RWPE1 (cell line): ENCODE results near the gene SELENOO.

Experiments used
- CTCF ChIA-PET: fragments of 350-600 bp; sonication (Branson Sonifier 250); formaldehyde crosslinking; extraction: SDS; loops from one replicate; lab custom pipeline; 2021; lab: Yijun Ruan, JAX
- POLR2A ChIA-PET: fragments of 400-600 bp; formaldehyde crosslinking; extraction: SDS; loops from one replicate; lab custom pipeline; 2020; ENCODE audit warnings: antibody characterized with exemption; ENCODE audit not compliant: low non-redundant PET; lab: Yijun Ruan, JAX
- DNase-seq: peaks from one replicate; pipeline ENCODE4 v3.0.0; 2012; ENCODE audit warnings: low spot score
- H3K27ac ChIP-seq: fragments of 450-650 bp; 2 replicates; pipeline ENCODE4 v1.5.1; 2017
- CTCF ChIP-seq: fragments of 450-650 bp; conservative IDR thresholded peaks from 2 replicates; pipeline ENCODE4 v1.5.1; 2017; ENCODE audit warnings: low read depth, mild to moderate bottlenecking

Gene SELENOO

GRCh38 chr22:50169181-50169759, 31.5 kb upstream of the SELENOO start:
- no peak for TF ChIP-seq CTCF
- no peak for DNase-seq
- POLR2A ChIA-PET, result no interaction called here
- CTCF ChIA-PET, result no interaction called here
- H3K27ac ChIP-seq, result no peak overlapping the region

- TF ChIP-seq CTCF, result no peak
- H3K27ac ChIP-seq, result no peak overlapping the region
- no peak for DNase-seq
- POLR2A ChIA-PET, result no interaction called here
- CTCF ChIA-PET, result no interaction called here
These were observed 31.0 kb upstream of the SELENOO start for GRCh38 chr22:50169774-50170341.

- ChIA-PET POLR2A (no interaction called here), CTCF (interaction anchor here (1.2 kb wide), 1 partner anchor 22 kb away, joined by 3 read pairs; no protein-coding TSS in a partner anchor)
- H3K27ac ChIP-seq, result no peak within 1 kb of the TSS
- TF ChIP-seq CTCF, result no peak
- no peak for DNase-seq
These were observed 30.1 kb upstream of the SELENOO start, which contains the start of gene PANX2 for GRCh38 chr22:50170453-50171318. Gene PANX2, plus strand, starts transcription at chr22:50170731. Its CDS starts 0 bp downstream, at chr22:50170731.

GRCh38 chr22:50171319-50171964, 29.4 kb upstream of the SELENOO start:
- H3K27ac ChIP-seq, result 0 out of 2 replicates have a peak overlapping the region, but pooled peaks have one; percentile 5
- DNase-seq, result no peak
- POLR2A ChIA-PET, result no interaction called here
- no peak for TF ChIP-seq CTCF
- CTCF ChIA-PET, result interaction anchor here (1.2 kb wide), 1 partner anchor 23 kb away, joined by 3 read pairs; no protein-coding TSS in a partner anchor

GRCh38 chr22:50171965-50172421, 28.8 kb upstream of the SELENOO start:
- TF ChIP-seq CTCF, result no peak
- DNase-seq, result no peak
- H3K27ac ChIP-seq, result 0 out of 2 replicates have a peak overlapping the region, but pooled peaks have one; percentile 5
- ChIA-PET POLR2A (no interaction called here), CTCF (interaction anchor here (0.6 to 1.2 kb wide), 3 partner anchors 19 to 23 kb away, joined by 3 to 4 read pairs (median 3); no protein-coding TSS in a partner anchor)
